Epithelial cell of alveolus of lung (primary cell): ENCODE results near the gene ZNF324. TPM values are rescaled to one million over a fixed set of nuclear protein-coding genes. Genes with fewer than 3 reads are reported as not detected.

Experiments used
- total RNA-seq: library from RNA; depleted of rRNA; stranded (reverse); fragments of >200 nt; gene quantifications from 2 replicates; pipeline ENCODE4 v1.2.1, GENCODE V29; 2015

ZNF324 gene
- 12.3 and 13.2 TPM in 2 replicates for total RNA-seq

GRCh38 chr19:58466760-58467589, at the start of gene ZNF324:
ZNF324 (plus strand) TSS chr19:58467080; CDS start chr19:58469186, 2,106 bp downstream.

DNA sequence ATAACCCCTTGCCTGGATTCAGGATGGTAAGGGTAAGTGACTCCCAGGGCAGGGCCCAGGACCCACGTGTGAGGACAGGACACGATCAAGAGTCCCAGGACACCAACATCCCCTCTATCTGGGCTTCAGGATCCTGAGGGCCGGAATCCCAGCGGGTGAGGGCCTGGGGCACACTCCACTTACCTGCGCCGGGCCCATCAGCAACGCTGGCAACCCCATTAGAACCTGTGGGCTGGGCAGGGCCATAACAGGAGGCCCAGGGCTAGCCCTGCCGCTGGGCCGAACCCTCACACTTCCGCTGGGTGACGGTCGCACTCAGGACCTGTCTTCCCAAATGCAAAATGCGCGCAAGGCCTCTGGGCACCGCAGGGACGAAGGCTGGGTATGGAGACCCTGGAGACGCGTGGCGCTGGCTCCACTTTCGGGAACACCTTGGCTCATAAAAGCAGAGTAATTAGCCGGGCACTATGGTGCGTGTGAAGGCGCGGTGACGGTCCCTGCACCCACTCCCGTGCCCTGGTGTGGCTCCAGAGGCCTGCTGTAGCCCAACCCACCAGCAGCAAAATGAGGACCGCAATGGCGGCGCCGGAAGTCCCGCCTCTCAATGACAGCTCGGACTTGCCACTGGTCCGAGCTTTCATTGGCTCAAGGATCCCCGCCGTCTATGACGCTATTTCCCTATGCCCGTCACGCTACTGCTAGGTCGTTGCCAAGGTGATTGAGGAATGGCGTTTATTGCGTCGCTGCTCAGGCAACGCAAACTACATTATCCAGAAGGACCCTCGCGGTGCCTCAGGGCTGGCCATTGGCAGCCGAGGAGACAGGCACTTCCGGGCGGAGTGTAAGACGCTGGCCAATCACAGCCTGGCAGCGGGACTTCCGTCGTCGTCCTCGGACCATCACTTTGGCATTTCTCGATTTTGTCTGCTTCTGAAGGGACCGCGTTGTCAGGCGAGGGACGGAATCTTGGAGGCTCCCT, 27.0 kb upstream of the ZNF324 start, which contains the start of gene ZNF132:
ZNF132 (minus strand) TSS at position 578 of the 979 bp plus-strand sequence; CDS start at position 246, 332 bp downstream.

GRCh38 chr19:58451358-58452101, 15.3 kb upstream of the ZNF324 start, which contains the start of gene ZNF324B:
ZNF324B (plus strand) TSS chr19:58451622; CDS start chr19:58453702, 2,080 bp downstream.

GRCh38 chr19:58475714-58476497, 9.0 kb downstream of the ZNF324 start, which contains the start of gene ZNF446:
ZNF446 (plus strand) TSS chr19:58476352; CDS start chr19:58477219, 867 bp downstream.

GRCh38 chr19:58511353-58512208, 44.7 kb downstream of the ZNF324 start, which contains the start of gene SLC27A5:
SLC27A5 (minus strand) TSS chr19:58511992; CDS start chr19:58511955, 37 bp downstream.

GRCh38 chr19:58519355-58520256, 52.7 kb downstream of the ZNF324 start, which contains the start of gene ZBTB45:
ZBTB45 (minus strand) TSS chr19:58519810; CDS start chr19:58517673, 2,137 bp downstream.

Other genes with a start within 250 kb of the ZNF324 start
- 27.8 and 37.7 TPM in 2 replicates for gene ZNF544, start 238.2 kb upstream of the ZNF324 start, total RNA-seq
- gene ZNF8, start 188.1 kb upstream of the ZNF324 start, total RNA-seq, result 4.8 and 8.3 TPM in 2 replicates
- 22.1 and 35.2 TPM in 2 replicates for gene ERVK3-1, start 161.7 kb upstream of the ZNF324 start, total RNA-seq
- gene ZSCAN22, start 140.1 kb upstream of the ZNF324 start, total RNA-seq, result 1.4 and 2.6 TPM in 2 replicates
- 5.0 and 69.1 TPM in 2 replicates for gene A1BG, start 113.6 kb upstream of the ZNF324 start, total RNA-seq
- 0.52 and 1.5 TPM in 2 replicates for gene ZNF497, start 104.3 kb upstream of the ZNF324 start, total RNA-seq
- gene ZNF837, start 86.0 kb upstream of the ZNF324 start, total RNA-seq, result 3.6 and 9.1 TPM in 2 replicates
- gene RPS5, start 79.8 kb upstream of the ZNF324 start, total RNA-seq, result 2,789 and 3,465 TPM in 2 replicates
- 2.0 TPM in 1 of 2 replicates, not detected in the other for gene RNF225, start 71.4 kb upstream of the ZNF324 start, total RNA-seq
- 12.3 and 13.3 TPM in 2 replicates for gene ZNF584, start 58.4 kb upstream of the ZNF324 start, total RNA-seq
- 3.7 and 5.9 TPM in 2 replicates for gene ZNF132, start 26.9 kb upstream of the ZNF324 start, total RNA-seq
- gene ZNF324B, start 15.5 kb upstream of the ZNF324 start, total RNA-seq, result 3.6 and 5.6 TPM in 2 replicates
- 8.0 and 11.5 TPM in 2 replicates for gene ZNF446, start 9.3 kb downstream of the ZNF324 start, total RNA-seq
- gene SLC27A5, start 44.9 kb downstream of the ZNF324 start, total RNA-seq, result 12.4 and 12.5 TPM in 2 replicates
- 12.4 and 15.0 TPM in 2 replicates for gene ZBTB45, start 52.7 kb downstream of the ZNF324 start, total RNA-seq
- 357 and 476 TPM in 2 replicates for gene TRIM28, start 77.0 kb downstream of the ZNF324 start, total RNA-seq
- 132 and 211 TPM in 2 replicates for gene CHMP2A, start 88.0 kb downstream of the ZNF324 start, total RNA-seq
- 31.3 and 45.5 TPM in 2 replicates for gene UBE2M, start 91.5 kb downstream of the ZNF324 start, total RNA-seq
- 3.9 and 14.6 TPM in 2 replicates for gene MZF1, start 106.3 kb downstream of the ZNF324 start, total RNA-seq